ENCODE data around the gene SH3BGRL2.

Gene SH3BGRL2

GRCh38 chr6:79630883-79631692 is at the start of gene SH3BGRL2:
Gene SH3BGRL2, plus strand, starts transcription at chr6:79631329. Its CDS starts 133 bp downstream, at chr6:79631462.
- TF ChIP-seq CEBPB (IDR thresholded peaks at IDR 0.05) = no peak
- peak; percentile 70; the same call in 1 of the 2 replicates for TF ChIP-seq TAF1 (IDR thresholded peaks at IDR 0.05; ENCODE audit: low read depth)
- TF ChIP-seq CREB1 (IDR thresholded peaks at IDR 0.05; ENCODE audit: low read depth) = no peak
- peak; percentile 52 for TF ChIP-seq MAX (IDR thresholded peaks at IDR 0.05)
- TF ChIP-seq NFIC (IDR thresholded peaks at IDR 0.05) = no peak
- no peak for TF ChIP-seq YY1 (IDR thresholded peaks at IDR 0.05; ENCODE audit: low read depth)
- TF ChIP-seq RAD21 (IDR thresholded peaks at IDR 0.05; ENCODE audit: low read depth) = no peak
- no peak for TF ChIP-seq EP300 (IDR thresholded peaks at IDR 0.05; ENCODE audit: borderline replicate concordance)
- TF ChIP-seq ZBTB7A (IDR thresholded peaks at IDR 0.05; ENCODE audit: low read depth) = peak; percentile 88
- no peak for TF ChIP-seq TEAD4 (IDR thresholded peaks at IDR 0.05)

- no peak for TF ChIP-seq TAF1 (IDR thresholded peaks at IDR 0.05; ENCODE audit: low read depth)
- no peak for TF ChIP-seq CEBPB (IDR thresholded peaks at IDR 0.05)
- TF ChIP-seq USF1 (IDR thresholded peaks at IDR 0.05) = no peak
- TF ChIP-seq TCF12 (IDR thresholded peaks at IDR 0.05; ENCODE audit: low read depth) = no peak
- no peak for TF ChIP-seq REST (IDR thresholded peaks at IDR 0.05; ENCODE audit: low read depth)
- TF ChIP-seq NFIC (IDR thresholded peaks at IDR 0.05) = no peak
- TF ChIP-seq RAD21 (IDR thresholded peaks at IDR 0.05; ENCODE audit: low read depth) = no peak
- no peak for TF ChIP-seq YY1 (IDR thresholded peaks at IDR 0.05; ENCODE audit: low read depth)
- TF ChIP-seq CREB1 (IDR thresholded peaks at IDR 0.05; ENCODE audit: low read depth) = no peak
- no peak for TF ChIP-seq EGR1 (IDR thresholded peaks at IDR 0.05)
- no peak for TF ChIP-seq FOXM1 (IDR thresholded peaks at IDR 0.05; ENCODE audit: borderline replicate concordance, low read depth)
- no peak for TF ChIP-seq MAX (IDR thresholded peaks at IDR 0.05)
- TF ChIP-seq TEAD4 (IDR thresholded peaks at IDR 0.05) = no peak
- TF ChIP-seq ZBTB7A (IDR thresholded peaks at IDR 0.05; ENCODE audit: low read depth) = no peak
- TF ChIP-seq EP300 (IDR thresholded peaks at IDR 0.05; ENCODE audit: borderline replicate concordance) = no peak
Observed at GRCh38 chr6:79584332-79584731, 46.8 kb upstream of the SH3BGRL2 start.

GRCh38 chr6:79586548-79586947 is 44.6 kb upstream of the SH3BGRL2 start:
- TF ChIP-seq MAX (IDR thresholded peaks at IDR 0.05) (no peak), RAD21 (IDR thresholded peaks at IDR 0.05; ENCODE audit: low read depth) (peak; percentile 9; the same call in 1 of the 2 replicates)

- TF ChIP-seq USF1 (IDR thresholded peaks at IDR 0.05) (no peak), RAD21 (IDR thresholded peaks at IDR 0.05; ENCODE audit: low read depth) (no peak), YY1 (IDR thresholded peaks at IDR 0.05; ENCODE audit: low read depth) (no peak), CREB1 (IDR thresholded peaks at IDR 0.05; ENCODE audit: low read depth) (no peak), CEBPB (IDR thresholded peaks at IDR 0.05) (no peak), REST (IDR thresholded peaks at IDR 0.05; ENCODE audit: low read depth) (no peak), FOXM1 (IDR thresholded peaks at IDR 0.05; ENCODE audit: borderline replicate concordance, low read depth) (no peak), ZBTB7A (IDR thresholded peaks at IDR 0.05; ENCODE audit: low read depth) (no peak), TCF12 (IDR thresholded peaks at IDR 0.05; ENCODE audit: low read depth) (no peak), TAF1 (IDR thresholded peaks at IDR 0.05; ENCODE audit: low read depth) (no peak), MAX (IDR thresholded peaks at IDR 0.05) (no peak)
Observed at GRCh38 chr6:79589701-79590100, 41.4 kb upstream of the SH3BGRL2 start.

GRCh38 chr6:79597155-79597554 is 34.0 kb upstream of the SH3BGRL2 start:
- TF ChIP-seq EP300 (IDR thresholded peaks at IDR 0.05; ENCODE audit: borderline replicate concordance) (no peak), MAX (IDR thresholded peaks at IDR 0.05) (no peak), EGR1 (IDR thresholded peaks at IDR 0.05) (no peak), CEBPB (IDR thresholded peaks at IDR 0.05) (no peak), TEAD4 (IDR thresholded peaks at IDR 0.05) (no peak), RAD21 (IDR thresholded peaks at IDR 0.05; ENCODE audit: low read depth) (no peak), CREB1 (IDR thresholded peaks at IDR 0.05; ENCODE audit: low read depth) (no peak)

All from Ishikawa (cell line).